GM18873 (cell line): ENCODE data around the gene BCL2L14.

ENCODE experiments used
- ATAC-seq: cut with Tn5 transposase; IDR thresholded peaks from one replicate; pipeline ENCODE4 v1.9.1; 2021; ENCODE audit warnings: mild to moderate bottlenecking, moderate library complexity, moderate number of reproducible peaks; ENCODE audit not compliant: unreplicated experiment, low FRiP score

BCL2L14 gene

GRCh38 chr12:12051668-12052067 lies 19.1 kb upstream of the BCL2L14 start:
- no peak for ATAC-seq

- no peak for ATAC-seq
Observed at GRCh38 chr12:12054993-12055392, 15.7 kb upstream of the BCL2L14 start.

DNA sequence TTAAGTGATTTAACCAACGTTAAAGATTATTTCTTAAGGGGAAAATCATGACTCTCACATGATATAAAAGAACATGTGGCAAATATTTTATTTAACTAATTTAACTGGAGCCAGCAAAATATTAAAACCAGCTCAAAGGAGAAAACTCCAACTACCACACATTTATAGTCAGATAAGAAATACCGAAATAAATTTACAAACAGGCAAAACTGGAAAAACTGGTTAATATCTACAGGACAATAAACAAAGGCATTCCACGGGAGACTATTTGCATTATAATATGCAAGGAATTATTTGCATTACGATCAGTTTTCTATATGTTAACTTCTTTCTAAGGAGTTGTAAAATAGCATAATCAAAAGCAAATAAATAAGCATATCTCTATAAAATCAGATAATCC lies 13.8 kb upstream of the BCL2L14 start:
- ATAC-seq = no peak

GRCh38 chr12:12064596-12064995 lies 6.1 kb upstream of the BCL2L14 start:
- ATAC-seq = no peak

DNA sequence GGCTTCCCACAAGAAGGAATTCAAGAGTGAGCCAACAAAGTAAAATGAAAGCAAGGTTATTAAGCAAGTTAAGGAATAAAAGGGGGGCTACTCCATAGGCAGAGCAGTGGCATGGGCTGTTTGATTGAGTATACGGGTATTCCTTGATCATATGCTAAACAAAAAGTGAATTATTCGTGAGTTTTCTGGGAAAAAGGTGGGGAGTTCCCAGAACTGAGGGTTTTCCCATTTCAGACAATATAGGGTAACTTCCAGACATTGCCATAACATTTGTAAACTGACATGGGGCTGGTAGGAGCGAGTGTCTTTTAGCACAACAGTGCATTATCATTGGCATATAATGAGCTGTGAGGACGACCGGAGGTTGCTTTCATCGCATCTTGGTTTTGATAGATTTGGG lies 2.0 kb upstream of the BCL2L14 start:
- no peak for ATAC-seq

DNA sequence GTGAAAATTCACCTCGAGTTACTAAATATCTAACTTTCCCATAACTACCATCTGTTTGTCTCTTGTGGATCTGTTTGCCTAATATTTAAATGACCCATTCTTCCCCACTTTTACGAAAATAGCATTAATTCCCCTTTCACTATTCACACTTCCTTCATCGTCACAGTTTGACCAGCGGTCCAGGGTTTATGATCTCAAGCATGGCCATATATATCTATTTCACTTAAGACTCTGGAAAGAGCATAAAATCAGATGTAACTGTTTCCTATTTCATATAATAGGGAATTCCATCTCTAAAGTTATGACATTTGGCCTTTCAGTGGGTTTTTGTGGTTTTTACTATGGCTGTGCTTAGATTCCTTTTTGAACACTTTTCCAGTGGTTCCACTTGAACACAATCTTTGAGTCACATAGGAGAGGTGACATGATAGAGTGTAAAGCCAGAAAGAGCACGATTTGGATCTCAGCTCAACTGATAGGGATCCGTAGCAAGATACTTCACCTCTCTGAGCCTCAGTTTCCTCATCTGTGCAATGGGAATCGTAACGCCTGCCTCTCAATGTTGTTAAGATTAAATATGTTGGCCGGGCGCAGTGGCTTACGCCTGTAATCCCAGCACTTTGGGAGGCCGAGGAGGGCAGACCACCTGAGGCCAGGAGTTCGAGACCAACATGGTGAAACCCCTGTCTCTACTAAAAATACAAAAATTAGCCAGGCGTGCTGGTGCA lies 754 bp upstream of the BCL2L14 start:
- no peak for ATAC-seq

GRCh38 chr12:12072064-12072760 lies 1.5 kb downstream of the BCL2L14 start:
- no peak for ATAC-seq

- ATAC-seq = no peak
Observed at GRCh38 chr12:12079291-12079690, 8.6 kb downstream of the BCL2L14 start.

DNA sequence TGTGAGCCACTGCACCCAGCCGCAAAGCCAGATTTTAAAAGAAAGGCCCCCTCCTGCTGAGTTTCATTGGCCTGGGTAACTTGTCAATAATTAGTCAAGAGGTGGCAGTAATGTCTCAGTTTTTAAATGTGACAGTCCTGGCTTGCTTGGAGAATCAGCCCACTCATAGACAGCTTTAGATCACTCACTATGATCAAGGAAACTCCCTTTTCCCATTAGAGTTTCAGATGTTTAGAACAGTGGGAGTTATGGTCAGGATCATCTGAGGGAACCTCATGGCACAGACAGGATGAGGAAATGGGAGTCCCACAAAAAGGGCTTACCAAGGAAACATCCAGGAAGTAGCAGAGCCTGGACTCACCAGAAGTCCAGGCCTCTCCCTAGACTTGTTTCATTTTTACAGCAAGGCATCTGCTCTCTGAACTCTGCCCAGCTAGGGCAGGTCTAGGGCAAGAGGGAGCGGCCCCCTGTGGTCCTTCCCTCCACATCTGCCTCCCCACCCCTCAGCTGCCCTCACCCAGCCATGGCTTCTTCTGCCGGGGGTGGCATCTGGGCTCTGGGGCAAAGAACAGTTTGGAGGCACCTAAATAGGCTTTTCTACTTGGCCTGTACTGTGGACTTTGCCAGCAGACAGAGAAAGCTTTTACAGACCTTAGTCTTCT lies 11.2 kb downstream of the BCL2L14 start:
- no peak for ATAC-seq

DNA sequence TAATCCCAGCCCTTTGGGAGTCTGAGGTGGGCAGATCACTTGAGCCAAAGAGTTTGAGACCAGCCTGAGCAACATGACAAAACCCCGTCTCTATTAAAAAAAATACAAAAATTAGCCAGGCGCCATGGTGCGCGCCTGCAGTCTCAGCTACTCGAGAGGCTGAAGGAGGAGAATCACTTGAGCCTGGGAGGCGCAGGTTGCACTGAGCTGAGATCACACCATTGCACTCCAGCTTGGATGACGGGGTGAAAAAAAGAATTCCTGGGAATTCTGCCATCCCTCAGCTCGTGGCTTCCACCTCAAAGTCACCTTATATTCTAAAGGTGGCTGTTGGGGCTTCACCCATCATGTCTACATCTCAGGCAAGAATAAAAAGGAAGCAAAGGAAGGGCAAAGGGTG lies 12.9 kb downstream of the BCL2L14 start:
- ATAC-seq = no peak

- ATAC-seq = no peak
Observed at GRCh38 chr12:12086362-12086761, 15.6 kb downstream of the BCL2L14 start.

DNA sequence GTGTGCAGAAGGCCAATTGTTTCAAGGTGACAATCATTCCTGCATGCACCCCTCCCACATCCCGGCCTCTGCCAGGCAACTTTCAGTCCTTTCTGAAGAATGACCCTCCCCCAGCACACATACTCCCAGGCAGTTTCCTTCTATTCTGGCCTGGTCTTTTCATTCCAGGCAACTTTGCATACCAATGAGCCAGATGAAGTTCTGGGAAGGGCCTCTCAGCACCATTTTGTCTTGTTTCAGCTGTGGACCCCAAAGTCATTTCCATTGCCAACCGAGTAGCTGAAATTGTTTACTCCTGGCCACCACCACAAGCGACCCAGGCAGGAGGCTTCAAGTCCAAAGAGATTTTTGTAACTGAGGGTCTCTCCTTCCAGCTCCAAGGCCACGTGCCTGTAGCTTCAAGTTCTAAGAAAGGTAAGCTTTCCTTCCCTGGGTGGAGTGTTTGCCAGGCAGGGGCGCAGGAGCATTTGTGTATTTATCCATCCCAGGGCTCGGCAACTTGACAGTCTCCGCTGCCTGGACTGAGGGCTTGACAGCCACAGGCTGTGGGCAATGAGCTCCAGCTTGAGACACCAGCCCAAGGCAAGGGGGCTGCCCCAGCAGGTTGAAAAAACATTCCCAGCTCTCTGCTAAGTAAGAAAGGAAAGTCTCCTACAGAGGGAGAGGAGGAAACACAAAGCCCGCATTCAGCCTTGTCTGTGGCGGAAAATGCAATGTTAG lies 16.4 kb downstream of the BCL2L14 start:
- ATAC-seq = no peak

- ATAC-seq = no peak
Observed at GRCh38 chr12:12087693-12088034, 16.9 kb downstream of the BCL2L14 start.

GRCh38 chr12:12088147-12088546 lies 17.4 kb downstream of the BCL2L14 start:
- ATAC-seq = no peak

DNA sequence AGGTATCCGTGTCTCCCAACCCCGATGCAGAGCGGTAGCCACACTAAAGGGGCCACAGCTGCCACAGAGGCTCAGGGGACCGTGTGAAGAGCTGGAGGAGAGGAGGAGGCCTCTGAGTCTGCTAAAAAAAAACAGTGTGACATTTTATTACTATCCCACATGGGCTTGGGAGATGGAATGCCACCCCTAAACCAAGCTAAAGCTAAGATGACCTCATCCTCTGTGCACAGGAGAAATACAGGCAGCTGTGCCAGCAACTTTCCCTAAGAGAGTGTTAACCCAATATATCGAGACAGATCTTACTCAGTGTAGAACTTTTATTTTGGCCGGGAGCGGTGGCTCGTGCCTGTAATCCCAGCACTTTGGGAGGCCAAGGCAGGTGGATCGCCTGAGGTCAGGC lies 18.0 kb downstream of the BCL2L14 start:
- ATAC-seq = no peak

DNA sequence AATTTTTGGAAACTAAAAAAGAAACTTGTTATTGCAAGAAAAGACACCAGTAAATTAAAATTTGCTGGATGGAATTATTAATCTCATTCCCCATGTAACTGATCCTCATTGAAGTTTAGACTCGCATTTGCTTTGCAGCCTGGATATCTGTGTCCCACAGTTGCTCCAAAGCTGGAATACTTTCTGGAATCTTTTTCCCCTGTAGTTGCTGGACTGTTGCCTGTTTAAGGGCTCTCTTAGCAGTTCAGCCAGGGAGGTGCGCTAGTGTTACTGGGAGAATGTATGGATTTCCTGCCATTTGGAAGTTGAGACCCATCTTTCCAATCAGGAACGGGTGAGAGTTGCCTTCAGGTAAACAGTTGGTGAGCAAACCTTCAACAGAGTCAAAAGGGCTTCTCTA lies 20.3 kb downstream of the BCL2L14 start:
- ATAC-seq = no peak

GRCh38 chr12:12091977-12092663 lies 21.4 kb downstream of the BCL2L14 start:
- ATAC-seq = no peak

DNA sequence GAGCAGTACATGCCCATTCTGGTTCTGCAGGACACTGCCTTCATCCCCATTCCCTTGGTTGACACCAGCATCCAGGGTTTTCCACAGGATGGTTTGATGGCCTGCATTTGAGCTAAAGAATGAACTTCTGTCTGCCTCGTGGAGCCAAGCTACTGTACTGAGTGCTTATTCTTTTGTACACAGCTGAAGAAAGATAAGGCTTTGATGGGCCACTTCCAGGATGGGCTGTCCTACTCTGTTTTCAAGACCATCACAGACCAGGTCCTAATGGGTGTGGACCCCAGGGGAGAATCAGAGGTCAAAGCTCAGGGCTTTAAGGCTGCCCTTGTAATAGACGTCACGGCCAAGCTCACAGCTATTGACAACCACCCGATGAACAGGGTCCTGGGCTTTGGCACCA lies 23.7 kb downstream of the BCL2L14 start:
- ATAC-seq = no peak

- ATAC-seq = no peak
Observed at GRCh38 chr12:12095021-12095420, 24.3 kb downstream of the BCL2L14 start.

GRCh38 chr12:12097891-12098690 lies 27.4 kb downstream of the BCL2L14 start:
- ATAC-seq = no peak
